ENCODE data around the gene TMEM120B.

DNA sequence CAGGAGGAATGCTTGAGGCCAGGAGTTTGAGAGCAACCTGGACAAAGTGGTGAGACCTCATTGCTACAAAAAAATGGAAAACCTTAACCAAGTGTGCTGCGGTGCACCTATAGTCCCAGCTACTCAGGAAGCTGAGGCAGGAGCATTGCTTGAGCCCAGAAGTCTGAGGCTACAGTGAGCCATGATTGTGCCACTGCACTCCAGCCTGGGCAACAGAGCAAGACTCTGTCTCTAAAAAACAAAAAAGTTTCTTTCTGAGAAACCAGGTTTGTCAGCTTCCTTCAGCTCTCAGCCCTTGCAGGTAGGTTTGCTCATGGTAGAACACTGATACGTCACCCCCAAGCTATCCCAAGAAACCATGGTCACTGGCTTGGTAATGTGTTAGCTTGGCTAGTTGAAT, 23.1 kb upstream of the TMEM120B start:
- TF ChIP-seq, protein P1, sequence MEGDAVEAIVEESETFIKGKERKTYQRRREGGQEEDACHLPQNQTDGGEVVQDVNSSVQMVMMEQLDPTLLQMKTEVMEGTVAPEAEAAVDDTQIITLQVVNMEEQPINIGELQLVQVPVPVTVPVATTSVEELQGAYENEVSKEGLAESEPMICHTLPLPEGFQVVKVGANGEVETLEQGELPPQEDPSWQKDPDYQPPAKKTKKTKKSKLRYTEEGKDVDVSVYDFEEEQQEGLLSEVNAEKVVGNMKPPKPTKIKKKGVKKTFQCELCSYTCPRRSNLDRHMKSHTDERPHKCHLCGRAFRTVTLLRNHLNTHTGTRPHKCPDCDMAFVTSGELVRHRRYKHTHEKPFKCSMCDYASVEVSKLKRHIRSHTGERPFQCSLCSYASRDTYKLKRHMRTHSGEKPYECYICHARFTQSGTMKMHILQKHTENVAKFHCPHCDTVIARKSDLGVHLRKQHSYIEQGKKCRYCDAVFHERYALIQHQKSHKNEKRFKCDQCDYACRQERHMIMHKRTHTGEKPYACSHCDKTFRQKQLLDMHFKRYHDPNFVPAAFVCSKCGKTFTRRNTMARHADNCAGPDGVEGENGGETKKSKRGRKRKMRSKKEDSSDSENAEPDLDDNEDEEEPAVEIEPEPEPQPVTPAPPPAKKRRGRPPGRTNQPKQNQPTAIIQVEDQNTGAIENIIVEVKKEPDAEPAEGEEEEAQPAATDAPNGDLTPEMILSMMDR (IDR thresholded peaks at IDR 0.05), result no peak
- no peak for TF ChIP-seq POLR2A (IDR thresholded peaks at IDR 0.05)

Data from Peyer's patch (tissue), 4 donors.